Kidney glomerular epithelial cell (primary cell): Measurements from ENCODE around the gene NLRP5.
"Not testable (repeated sequence)": the region's sequence is repeated elsewhere in the genome, so short reads cannot be mapped to it uniquely, and the experiment has no call there.

Experiments used
- DNase-seq: peaks from one replicate; lab custom pipeline; 2025; lab: John Stamatoyannopoulos, UW

NLRP5 gene

DNA sequence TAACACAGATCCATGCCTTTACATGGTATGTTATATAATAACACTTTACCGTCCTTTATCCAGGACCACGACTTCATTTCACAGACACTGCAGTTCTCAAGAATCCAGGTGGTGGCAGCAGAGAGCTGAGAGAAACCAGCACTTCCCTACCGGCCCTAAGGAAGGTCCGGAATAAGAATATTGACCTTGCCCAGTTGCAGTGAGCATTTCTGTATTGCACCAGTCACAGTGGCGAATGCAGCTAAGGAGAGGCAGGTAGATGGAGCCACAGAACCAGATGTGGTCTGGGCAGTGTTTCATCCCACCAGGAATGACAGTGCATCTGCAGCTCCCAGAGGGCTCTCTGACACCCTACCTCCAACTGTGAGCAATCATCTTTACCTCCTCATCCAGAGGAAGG, 89.9 kb downstream of the NLRP5 start:
- peak; percentile 26 for DNase-seq

DNA sequence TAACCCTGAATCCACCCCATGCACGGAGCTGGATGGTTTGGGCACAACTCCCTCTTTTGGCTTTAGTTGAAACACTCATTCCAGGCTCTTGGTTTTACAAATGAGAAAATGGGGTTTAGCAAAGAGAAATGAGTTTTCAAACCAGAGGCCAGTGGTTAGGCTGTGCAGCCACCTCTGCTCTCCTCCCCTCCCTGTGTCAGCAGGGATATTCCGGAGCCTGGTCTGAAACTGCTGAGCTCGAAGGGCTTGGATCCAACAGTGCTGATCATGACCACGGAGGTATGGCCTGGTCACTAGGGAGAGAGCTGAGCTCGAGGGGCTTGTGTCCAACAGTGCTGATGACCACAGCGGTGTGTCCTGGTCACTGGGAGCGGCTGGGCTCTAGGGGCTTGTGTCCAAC, 93.0 kb downstream of the NLRP5 start:
- DNase-seq: no peak

DNA sequence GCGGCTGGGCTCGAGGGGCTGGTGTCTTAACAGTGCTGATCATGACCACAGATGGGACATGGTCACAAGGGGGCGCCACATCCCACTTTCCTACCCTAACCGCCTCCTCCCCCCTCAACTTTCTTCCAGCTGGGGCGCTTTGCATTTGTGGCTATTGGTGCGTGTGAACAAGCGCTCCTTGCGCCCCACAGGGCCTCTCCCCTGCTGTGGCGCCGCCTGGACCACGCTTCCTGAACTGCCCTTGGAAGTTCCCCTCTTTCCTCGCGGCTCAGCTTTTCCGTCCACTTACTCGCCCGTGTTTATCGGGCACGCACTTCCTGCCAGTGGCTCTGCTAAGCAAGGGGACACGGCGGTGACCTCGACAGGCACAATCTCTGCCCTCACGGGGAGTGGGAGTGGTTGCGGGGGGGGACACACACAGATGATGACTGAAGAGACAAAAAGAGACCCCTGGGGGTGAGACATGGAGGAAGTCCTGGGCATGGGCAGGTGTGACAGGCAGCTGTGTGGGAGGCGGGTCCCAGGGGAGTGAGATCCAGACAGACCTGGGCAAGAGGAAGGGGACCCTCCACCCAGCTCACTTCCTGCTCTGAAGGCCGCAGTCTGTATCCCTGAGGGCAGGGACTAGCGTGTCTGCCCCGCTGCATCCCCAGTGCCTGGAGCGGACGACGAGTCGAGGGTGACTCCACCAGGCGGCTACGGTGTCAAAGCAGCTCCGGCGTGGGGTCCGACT, 94.3 kb downstream of the NLRP5 start:
- peak; percentile 58 for DNase-seq

- DNase-seq: no peak
Observed at GRCh38 chr19:56083668-56084067, 97.1 kb downstream of the NLRP5 start.

DNA sequence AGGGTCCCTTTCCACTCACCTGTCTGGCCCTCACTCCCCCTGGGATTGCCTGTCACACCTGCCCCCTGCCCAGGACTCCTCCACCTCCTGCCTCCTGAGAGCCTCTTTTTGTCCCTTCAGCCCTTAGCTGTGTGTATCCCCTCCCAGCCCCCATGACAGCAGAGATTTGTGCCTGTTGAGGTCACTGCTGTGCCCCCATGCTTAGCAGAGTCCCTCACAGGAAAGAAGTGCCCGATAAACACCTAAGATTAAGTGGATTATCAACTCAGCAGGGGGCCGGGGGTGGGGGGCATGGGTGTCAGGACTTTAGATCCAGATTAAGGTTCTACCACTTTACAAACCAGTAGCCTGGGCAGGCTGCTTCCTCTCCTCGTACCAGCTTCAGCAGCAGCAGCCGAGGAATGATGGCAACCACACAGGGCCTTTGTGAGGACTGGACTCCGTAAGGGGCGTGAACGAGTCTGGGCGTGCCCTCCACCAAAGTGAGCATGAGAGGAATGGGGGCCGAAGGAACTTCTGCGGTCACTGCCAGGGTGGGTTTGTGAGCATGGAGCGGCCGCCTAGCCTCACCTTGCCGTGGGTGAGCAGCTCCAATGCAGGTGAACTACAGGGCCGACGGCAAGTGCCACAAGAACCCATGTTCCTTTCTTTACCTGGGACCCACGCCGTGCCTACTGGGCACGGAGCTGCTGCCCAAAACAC, 98.4 kb downstream of the NLRP5 start:
- no peak for DNase-seq

GRCh38 chr19:56085571-56086275, 99.1 kb downstream of the NLRP5 start:
- no peak for DNase-seq

DNA sequence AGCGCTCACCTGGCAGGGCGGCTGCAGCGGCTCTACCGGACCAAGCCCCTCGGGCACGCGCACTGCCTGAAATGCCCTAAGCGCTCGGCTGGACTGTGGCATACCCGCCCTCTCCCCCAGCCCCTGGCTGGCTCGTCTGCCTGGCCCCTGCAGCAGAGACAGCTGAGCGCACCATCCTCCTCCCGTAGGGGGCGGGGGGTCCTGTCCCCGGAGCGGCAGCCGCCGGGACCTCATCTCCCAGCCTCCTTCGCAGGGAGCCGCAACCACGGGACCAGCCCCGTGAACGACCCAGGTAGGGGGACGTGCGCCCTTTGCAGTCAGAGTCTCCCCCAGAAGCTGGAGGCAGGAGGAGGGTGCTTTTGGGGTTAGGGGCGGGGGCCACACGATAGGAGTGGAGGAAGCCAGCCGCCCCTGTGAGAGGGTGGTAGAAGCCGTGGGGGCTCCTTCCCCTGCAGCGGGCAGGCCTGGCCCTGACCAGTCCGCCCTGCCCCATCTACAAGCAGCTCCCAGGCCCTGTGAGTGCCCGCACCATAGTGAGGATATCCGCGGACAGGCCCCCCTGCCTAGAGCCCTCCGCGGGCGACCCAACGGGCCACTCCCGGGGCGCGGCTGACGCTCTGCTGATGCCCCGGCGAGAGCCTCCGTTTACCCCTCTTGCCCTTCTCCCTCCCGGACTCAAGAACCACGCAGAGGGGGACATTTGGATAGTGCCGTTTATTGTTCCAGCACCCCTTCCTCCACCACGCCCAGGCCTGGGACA, 100.3 kb downstream of the NLRP5 start:
- DNase-seq: no peak

DNA sequence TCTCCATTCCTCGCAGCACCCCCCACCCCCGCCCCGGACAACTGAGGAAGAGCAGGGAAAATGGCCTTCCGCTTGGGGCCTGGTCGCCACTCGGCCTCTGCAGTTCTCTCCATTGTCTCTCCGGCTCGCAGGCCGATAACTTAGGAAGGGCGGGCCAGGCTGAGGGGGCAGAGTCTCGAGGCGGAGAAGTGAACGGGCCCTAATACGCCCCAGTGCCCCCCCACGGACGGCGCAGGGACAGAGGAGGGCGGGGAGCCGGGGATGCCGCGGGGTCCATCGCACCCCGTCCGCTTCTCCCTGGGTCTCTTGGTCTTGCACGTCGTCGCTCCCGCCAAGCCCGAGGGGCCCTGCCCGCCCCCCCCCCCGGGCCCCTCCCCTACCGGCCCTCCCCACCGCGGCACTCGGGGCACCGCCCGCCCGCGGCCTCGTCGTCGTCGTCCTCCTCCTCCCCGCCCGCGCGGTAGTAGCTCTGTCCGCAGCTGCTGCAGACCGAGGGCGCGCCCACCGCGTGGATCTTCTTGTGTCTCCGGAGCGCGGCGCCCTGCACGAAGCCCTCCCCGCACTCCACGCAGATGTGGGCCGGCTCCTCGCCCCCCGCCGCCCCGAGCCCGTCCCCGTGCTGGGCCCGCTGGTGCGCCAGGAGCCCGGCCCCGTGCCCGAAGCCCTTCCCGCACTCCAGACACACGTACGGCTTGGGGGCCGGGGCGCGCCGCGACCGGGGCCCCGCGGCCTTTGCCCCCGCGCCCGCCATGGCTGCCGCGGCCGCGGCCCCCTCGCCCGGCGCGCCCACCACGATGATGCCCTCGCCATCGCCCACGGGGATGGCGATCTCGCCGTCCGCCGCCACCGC, 101.3 kb downstream of the NLRP5 start:
- no peak for DNase-seq

GRCh38 chr19:56088497-56089215, 102.1 kb downstream of the NLRP5 start:
- no peak for DNase-seq

GRCh38 chr19:56089344-56089743, 102.8 kb downstream of the NLRP5 start:
- DNase-seq: no peak

GRCh38 chr19:56091066-56091490, 104.5 kb downstream of the NLRP5 start:
- DNase-seq: no peak

DNA sequence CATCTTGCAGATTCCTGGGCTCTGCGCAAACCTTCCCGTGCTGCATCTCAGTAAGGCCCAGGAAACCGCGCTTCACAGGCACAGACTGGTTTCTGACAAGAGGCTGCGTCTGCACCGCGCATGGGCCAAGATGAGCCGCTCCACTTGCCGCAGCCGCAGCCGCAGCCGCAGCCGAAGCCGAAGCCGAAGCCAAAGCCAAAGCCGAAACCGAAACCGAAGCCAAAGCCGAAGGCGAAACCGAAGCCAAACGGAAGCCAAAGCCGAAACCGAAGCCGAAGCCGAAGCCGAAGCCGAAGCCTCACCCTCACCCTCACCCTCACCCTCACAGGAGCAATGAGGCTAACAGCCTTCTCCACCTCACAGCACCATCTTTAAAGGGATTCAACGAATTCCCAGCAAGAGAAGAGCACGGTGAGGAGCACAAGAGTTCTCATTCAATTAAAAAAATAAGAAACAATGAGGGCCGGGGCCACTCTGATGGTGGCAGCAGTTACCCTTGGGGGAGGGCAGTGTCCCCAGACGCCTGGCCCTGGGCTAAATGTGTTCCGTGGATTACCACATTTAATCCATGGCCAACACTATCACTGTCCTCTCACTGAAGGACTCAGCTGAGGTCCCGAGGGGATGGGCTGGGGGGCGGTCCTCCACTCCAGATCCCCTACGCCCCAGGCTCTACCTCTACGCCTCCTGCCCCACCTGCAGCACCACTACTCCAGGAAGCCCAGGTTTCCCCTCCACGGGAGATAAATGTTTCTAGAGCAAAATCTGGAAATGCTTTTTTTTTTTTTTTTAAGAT, 105.4 kb downstream of the NLRP5 start:
- no peak for DNase-seq

- no peak for DNase-seq
Observed at GRCh38 chr19:56092685-56093631, 106.4 kb downstream of the NLRP5 start.

DNA sequence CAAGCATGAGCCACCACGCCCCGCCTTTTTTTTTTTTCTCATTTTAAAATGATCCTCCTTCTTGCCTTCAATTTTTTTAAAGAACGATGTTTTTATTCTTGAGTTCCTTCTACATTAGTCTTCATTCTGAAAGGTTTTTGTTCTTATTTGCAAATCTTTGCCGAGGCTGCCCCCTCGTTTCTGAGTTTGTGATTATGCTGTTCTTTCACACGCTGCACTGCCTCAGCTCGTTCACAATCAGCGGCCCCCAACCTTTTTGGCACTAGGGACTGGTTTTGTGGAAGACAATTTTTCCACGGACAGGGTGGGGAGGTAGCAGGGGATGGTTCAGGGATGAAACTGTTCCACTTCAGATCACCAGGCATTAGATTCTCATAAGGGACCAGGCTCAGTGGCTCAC, 107.9 kb downstream of the NLRP5 start:
- DNase-seq: no peak

DNA sequence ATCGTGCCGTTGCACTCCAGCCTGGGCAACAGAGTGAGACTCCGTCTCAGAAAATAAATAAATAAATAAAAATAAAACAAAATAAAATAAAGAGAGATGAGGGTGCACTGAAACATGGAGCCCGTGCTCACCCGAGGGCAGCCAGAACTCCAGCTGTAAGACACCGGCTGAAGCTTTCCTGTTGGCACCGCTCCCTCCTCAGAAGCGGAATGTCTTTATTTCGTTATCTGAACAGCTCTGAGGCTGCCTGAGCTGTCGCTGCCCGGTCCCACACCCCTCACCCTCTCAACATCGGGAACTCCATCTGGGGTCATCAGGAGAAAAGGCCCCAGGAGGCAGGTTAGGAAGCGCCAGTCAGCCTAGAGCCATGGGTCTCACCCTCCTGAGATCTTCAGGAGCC, 110.1 kb downstream of the NLRP5 start:
- no peak for DNase-seq

DNA sequence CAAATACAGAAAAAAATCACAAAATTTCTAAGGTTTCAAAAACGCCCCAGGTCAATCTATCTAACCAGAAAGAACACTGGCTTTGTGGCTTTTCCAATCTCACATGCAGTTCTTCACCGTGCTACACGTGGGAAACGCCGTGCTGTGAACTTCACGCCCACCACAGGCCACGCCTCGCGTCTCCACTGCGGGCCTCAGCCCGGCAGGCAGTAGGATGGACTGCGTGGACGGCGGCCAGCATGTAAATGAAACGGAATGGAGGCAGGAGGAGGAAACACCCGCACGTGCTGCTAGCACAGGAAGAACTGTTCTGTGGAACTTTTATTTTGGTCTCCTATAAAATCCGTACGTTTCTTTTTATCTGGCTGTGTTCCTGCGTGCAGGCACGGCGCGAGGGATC, 110.7 kb downstream of the NLRP5 start:
- DNase-seq: no peak

GRCh38 chr19:56097776-56098175, 111.2 kb downstream of the NLRP5 start:
- no peak for DNase-seq

- DNase-seq: not testable (repeated sequence)
Observed at GRCh38 chr19:56098237-56098636, 111.7 kb downstream of the NLRP5 start.
